HepG2 (cell line): ENCODE data around the gene DGKD. TPM values are rescaled to one million over a fixed set of nuclear protein-coding genes. Genes with fewer than 3 reads are reported as not detected.

Experiments used
- CREB3 ChIP-seq: sonication (generic); formaldehyde crosslinking; IDR thresholded peaks from 2 replicates; pipeline ENCODE4 v1.5.0; 2020; ENCODE audit warnings: missing genetic modification reagents
- GTF2F1 ChIP-seq: fragments of 150-350 bp; IDR thresholded peaks from 2 replicates; pipeline ENCODE4 v1.6.1; 2014; ENCODE audit warnings: low read length
- MYC ChIP-seq: sonication (generic); formaldehyde crosslinking; IDR thresholded peaks from 2 replicates; pipeline ENCODE4 v1.9.0; 2021; ENCODE audit warnings: missing genetic modification reagents, borderline replicate concordance
- ZNF841 ChIP-seq: sonication (generic); formaldehyde crosslinking; IDR thresholded peaks from 2 replicates; pipeline ENCODE4 v1.8.1; 2023; ENCODE audit warnings: missing genetic modification reagents, borderline replicate concordance
- polyA plus RNA-seq, 8 experiments: library from polyadenylated mRNA; depleted of rRNA in 3 of 8; stranded (reverse) in 7 of 8; unstranded in 1 of 8; fragments of >200 nt; fragmentation: Illumina TruSeq in 4 of 8; extraction: Trizol in 4 of 8; gene quantifications; 2 replicates each; pipeline versions ENCODE4 v1.2.1 to v1.2.3, GENCODE V29; 2011 to 2016; ENCODE audit warnings: low read depth in 4 of 8, missing spikeins in 1 of 8, mixed read lengths in 1 of 8; ENCODE audit not compliant: insufficient read depth in 1 of 8
- total RNA-seq, 5 experiments: library from RNA; depleted of rRNA; stranded (reverse); fragments of >200 nt; fragmentation: Illumina TruSeq; extraction: Trizol; gene quantifications; 2 replicates each; pipeline ENCODE4 v1.2.3, GENCODE V29; 2016; ENCODE audit warnings: low read depth in 1 of 5
- TF ChIP-seq, protein P1 (sequence below): sonication (generic); formaldehyde crosslinking; IDR thresholded peaks from 2 replicates; pipeline ENCODE4 v1.5.1; 2020; ENCODE audit warnings: mild to moderate bottlenecking, missing genetic modification reagents, borderline replicate concordance
- TF ChIP-seq, protein P2 (sequence below): IDR thresholded peaks from 2 replicates; pipeline ENCODE4 v1.6.1; 2012; ENCODE audit warnings: low read length, improper control_type of control experiment

Gene DGKD
- total and polyA plus RNA-seq, 2 of the 13 experiments (the other 11 are each of a cell fraction or from before 2014, with no cell fraction given) = 24.5 to 33.2 TPM

DNA sequence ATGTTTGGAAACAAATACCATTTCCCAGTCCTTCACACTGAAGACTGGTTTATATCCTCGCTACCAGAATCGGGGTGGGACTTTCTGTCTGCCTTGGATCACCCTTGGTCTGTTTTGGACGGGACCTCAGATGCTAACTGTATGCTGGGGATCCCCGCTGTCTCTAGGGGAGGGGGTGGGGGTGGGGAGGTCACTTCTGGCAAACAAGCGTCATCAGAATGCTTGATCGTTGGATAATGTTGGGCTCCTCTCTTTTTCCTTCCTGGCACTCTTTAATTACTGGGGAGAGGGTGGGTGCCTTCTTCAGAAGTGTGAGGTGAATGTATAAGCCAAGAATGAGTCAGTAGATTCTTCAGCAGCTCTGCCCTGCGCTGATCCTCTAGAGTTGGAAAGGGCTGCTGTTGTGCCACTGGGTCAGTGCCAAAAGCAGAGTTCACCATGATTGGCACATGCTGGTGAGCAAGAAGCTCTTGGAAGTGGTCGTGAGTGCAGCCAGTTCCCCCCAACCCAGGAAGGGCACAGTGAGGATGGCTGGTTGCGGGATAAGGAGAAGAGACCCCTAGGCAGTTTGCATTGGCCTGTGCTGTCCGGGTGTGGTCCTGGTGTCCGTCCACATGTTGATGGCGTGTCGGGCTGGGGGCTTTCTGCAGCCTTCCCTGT lies 32.2 kb downstream of the DGKD start (continued):
- TF ChIP-seq, protein P1, sequence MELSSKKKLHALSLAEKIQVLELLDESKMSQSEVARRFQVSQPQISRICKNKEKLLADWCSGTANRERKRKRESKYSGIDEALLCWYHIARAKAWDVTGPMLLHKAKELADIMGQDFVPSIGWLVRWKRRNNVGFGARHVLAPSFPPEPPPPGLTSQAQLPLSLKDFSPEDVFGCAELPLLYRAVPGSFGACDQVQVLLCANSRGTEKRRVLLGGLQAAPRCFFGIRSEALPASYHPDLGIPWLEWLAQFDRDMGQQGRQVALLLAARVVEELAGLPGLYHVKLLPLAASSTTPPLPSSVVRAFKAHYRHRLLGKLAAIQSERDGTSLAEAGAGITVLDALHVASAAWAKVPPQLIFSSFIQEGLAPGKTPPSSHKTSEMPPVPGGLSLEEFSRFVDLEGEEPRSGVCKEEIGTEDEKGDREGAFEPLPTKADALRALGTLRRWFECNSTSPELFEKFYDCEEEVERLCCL (CRISPR knock-in tag) = no peak
- TF ChIP-seq GTF2F1 (no peak), MYC (no peak), ZNF841 (CRISPR knock-in tag) (no peak), CREB3 (CRISPR knock-in tag) (no peak)
- TF ChIP-seq, protein P2, sequence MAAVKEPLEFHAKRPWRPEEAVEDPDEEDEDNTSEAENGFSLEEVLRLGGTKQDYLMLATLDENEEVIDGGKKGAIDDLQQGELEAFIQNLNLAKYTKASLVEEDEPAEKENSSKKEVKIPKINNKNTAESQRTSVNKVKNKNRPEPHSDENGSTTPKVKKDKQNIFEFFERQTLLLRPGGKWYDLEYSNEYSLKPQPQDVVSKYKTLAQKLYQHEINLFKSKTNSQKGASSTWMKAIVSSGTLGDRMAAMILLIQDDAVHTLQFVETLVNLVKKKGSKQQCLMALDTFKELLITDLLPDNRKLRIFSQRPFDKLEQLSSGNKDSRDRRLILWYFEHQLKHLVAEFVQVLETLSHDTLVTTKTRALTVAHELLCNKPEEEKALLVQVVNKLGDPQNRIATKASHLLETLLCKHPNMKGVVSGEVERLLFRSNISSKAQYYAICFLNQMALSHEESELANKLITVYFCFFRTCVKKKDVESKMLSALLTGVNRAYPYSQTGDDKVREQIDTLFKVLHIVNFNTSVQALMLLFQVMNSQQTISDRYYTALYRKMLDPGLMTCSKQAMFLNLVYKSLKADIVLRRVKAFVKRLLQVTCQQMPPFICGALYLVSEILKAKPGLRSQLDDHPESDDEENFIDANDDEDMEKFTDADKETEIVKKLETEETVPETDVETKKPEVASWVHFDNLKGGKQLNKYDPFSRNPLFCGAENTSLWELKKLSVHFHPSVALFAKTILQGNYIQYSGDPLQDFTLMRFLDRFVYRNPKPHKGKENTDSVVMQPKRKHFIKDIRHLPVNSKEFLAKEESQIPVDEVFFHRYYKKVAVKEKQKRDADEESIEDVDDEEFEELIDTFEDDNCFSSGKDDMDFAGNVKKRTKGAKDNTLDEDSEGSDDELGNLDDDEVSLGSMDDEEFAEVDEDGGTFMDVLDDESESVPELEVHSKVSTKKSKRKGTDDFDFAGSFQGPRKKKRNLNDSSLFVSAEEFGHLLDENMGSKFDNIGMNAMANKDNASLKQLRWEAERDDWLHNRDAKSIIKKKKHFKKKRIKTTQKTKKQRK = no peak
